Astrocyte (in vitro differentiated cells and primary cell): ENCODE results near the gene SRI. TPM values are rescaled to one million over a fixed set of nuclear protein-coding genes. Genes with fewer than 3 reads are reported as not detected.

ENCODE experiments used
- DNase-seq: peaks from one replicate; pipeline ENCODE4 v3.0.0-alpha.2; 2010; ENCODE audit warnings: low read depth
- FAIRE-seq: peaks from 2 replicates; lab custom pipeline; 2011; peaks lifted over from hg19 to GRCh38; lab: Jason Lieb, UNC
- H2AFZ ChIP-seq: 2 replicates; pipeline ENCODE4 v1.6.0; 2012; ENCODE audit warnings: low read depth, low read length, inconsistent platforms
- H3K27ac ChIP-seq: 2 replicates; pipeline ENCODE4 v1.5.1; 2011; ENCODE audit warnings: low read depth, low read length, inconsistent platforms
- H3K27me3 ChIP-seq: 2 replicates; pipeline ENCODE4 v1.6.0; 2011; ENCODE audit warnings: low read length, inconsistent platforms; ENCODE audit not compliant: insufficient read depth
- H3K36me3 ChIP-seq: 2 replicates; pipeline ENCODE4 v1.5.1; 2011; ENCODE audit warnings: low read length, inconsistent platforms; ENCODE audit not compliant: insufficient read depth
- H3K4me1 ChIP-seq: 2 replicates; pipeline ENCODE4 v1.5.1; 2011; ENCODE audit warnings: low read length, inconsistent platforms; ENCODE audit not compliant: insufficient read depth
- H3K4me2 ChIP-seq: 2 replicates; pipeline ENCODE4 v1.6.0; 2012; ENCODE audit warnings: low read length, inconsistent platforms
- H3K4me3 ChIP-seq: 2 replicates; pipeline ENCODE4 v1.5.1; 2011; ENCODE audit warnings: low read depth, mild to moderate bottlenecking, low read length, inconsistent platforms; ENCODE audit not compliant: insufficient read depth
- H3K79me2 ChIP-seq: 2 replicates; pipeline ENCODE4 v1.6.0; 2012; ENCODE audit warnings: mild to moderate bottlenecking, low read length, inconsistent platforms; ENCODE audit not compliant: insufficient read depth
- H3K9ac ChIP-seq: 2 replicates; pipeline ENCODE4 v1.6.0; 2012; ENCODE audit warnings: mild to moderate bottlenecking, low read length, inconsistent platforms
- H3K9me3 ChIP-seq: 2 replicates; pipeline ENCODE4 v1.5.1; 2012; ENCODE audit warnings: low read depth, mild to moderate bottlenecking, low read length, inconsistent platforms; ENCODE audit not compliant: insufficient read depth
- H4K20me1 ChIP-seq: 2 replicates; pipeline ENCODE4 v1.6.0; 2012; ENCODE audit warnings: low read length, inconsistent platforms; ENCODE audit not compliant: insufficient read depth
- H3K27ac Mint-ChIP-seq: one replicate; pipeline ENCODE4 v1.8.0; 2021; ENCODE audit warnings: mild to moderate bottlenecking, mixed read lengths; ENCODE audit not compliant: unreplicated experiment
- H3K27me3 Mint-ChIP-seq: one replicate; pipeline ENCODE4 v1.8.0; 2021; ENCODE audit warnings: low read depth, mixed read lengths; ENCODE audit not compliant: unreplicated experiment
- H3K36me3 Mint-ChIP-seq: one replicate; pipeline ENCODE4 v1.8.0; 2021; ENCODE audit warnings: low read depth, mixed read lengths; ENCODE audit not compliant: unreplicated experiment
- H3K4me1 Mint-ChIP-seq: one replicate; pipeline ENCODE4 v1.8.0; 2021; ENCODE audit warnings: low read depth, mixed read lengths; ENCODE audit not compliant: unreplicated experiment
- H3K4me3 Mint-ChIP-seq: one replicate; pipeline ENCODE4 v1.8.0; 2021; ENCODE audit warnings: mild to moderate bottlenecking, moderate library complexity, mixed read lengths; ENCODE audit not compliant: unreplicated experiment
- H3K9me3 Mint-ChIP-seq: one replicate; pipeline ENCODE4 v1.8.0; 2021; ENCODE audit warnings: mild to moderate bottlenecking, mixed read lengths; ENCODE audit not compliant: unreplicated experiment
- EZH2 ChIP-seq: IDR thresholded peaks from 2 replicates; pipeline ENCODE4 v1.6.1; 2012; ENCODE audit warnings: mild to moderate bottlenecking, low read length, inconsistent platforms; ENCODE audit not compliant: insufficient read depth
- total RNA-seq: library from RNA; stranded (reverse); gene quantifications from 2 replicates; pipeline ENCODE4 v1.2.1, GENCODE V29; 2021
- TF ChIP-seq, protein P1 (sequence below): IDR thresholded peaks from 2 replicates; pipeline ENCODE4 v1.5.1; 2011; ENCODE audit warnings: low read depth, mild to moderate bottlenecking, inconsistent platforms, low read length, moderate library complexity; ENCODE audit not compliant: insufficient read depth

The SRI gene
- total RNA-seq, 1 donor from 2014 or later: 139 TPM

DNA sequence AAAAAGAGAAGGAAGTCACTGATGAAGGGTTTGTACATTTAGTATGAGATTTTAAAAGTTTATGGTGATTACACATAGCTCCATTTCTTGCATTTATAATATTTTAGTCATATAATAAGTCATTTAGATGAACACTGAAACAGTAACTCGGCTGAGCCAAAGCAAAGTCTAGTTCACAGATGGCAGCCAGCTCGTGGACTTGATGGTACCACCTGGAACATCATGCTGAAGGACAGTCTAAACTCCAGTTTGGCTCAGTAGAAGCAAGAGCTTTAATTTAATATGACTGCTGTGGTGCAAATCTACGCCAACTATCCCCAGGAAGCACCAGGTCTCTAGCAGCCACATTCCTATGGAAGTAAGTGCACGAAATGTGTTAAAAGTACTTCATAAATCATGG, 16.4 kb downstream of the SRI start:
- peaks cover 6% of the 10 kb centered on the region for H4K20me1 ChIP-seq
- H3K9ac ChIP-seq: no peak overlapping the region
- Mint-ChIP-seq H3K4me3 (no peak overlapping the region), H3K36me3 (peaks cover 10% of the 10 kb centered on the region), H3K27ac (no peak overlapping the region), H3K27me3 (no peaks in the 10 kb centered on the region), H3K4me1 (no peaks in the 10 kb centered on the region), H3K9me3 (no peaks in the 10 kb centered on the region)
- no peaks in the 10 kb centered on the region for H3K79me2 ChIP-seq
- H2AFZ ChIP-seq: no peak overlapping the region
- H3K4me2 ChIP-seq: no peak overlapping the region
- FAIRE-seq (no peak), DNase-seq (no peak)
- TF ChIP-seq, protein P1, sequence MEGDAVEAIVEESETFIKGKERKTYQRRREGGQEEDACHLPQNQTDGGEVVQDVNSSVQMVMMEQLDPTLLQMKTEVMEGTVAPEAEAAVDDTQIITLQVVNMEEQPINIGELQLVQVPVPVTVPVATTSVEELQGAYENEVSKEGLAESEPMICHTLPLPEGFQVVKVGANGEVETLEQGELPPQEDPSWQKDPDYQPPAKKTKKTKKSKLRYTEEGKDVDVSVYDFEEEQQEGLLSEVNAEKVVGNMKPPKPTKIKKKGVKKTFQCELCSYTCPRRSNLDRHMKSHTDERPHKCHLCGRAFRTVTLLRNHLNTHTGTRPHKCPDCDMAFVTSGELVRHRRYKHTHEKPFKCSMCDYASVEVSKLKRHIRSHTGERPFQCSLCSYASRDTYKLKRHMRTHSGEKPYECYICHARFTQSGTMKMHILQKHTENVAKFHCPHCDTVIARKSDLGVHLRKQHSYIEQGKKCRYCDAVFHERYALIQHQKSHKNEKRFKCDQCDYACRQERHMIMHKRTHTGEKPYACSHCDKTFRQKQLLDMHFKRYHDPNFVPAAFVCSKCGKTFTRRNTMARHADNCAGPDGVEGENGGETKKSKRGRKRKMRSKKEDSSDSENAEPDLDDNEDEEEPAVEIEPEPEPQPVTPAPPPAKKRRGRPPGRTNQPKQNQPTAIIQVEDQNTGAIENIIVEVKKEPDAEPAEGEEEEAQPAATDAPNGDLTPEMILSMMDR: no peak
- peaks cover 44% of the 10 kb centered on the region for H3K36me3 ChIP-seq
- H3K9me3 ChIP-seq: no peaks in the 10 kb centered on the region
- no peaks in the 10 kb centered on the region for H3K27me3 ChIP-seq
- H3K27ac ChIP-seq: no peak overlapping the region
- H3K4me1 ChIP-seq: no peaks in the 10 kb centered on the region
- no peak overlapping the region for H3K4me3 ChIP-seq

DNA sequence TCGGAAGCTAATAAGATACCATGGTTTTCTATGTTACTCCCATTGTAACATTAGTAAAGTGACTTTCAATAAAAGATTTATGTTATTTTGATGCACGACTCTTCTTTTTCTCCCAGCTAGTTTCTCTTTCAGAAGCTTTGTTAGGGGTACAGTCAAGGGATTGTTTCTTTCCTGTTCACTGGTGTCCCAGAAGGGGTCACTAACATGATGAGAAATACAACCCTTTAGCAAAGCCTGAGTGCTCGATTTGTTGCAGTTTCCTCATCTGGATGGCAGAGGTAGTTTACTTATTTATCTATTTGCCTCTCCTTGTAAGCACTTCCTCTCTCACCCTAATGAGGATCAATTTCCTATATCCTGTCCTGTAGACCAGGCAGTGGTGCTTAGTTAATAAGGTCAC, 17.0 kb downstream of the SRI start:
- Histone ChIP-seq H4K20me1 (peaks cover 4% of the 10 kb centered on the region), H3K9me3 (no peaks in the 10 kb centered on the region), H2AFZ (no peak overlapping the region), H3K27ac (no peak overlapping the region), H3K9ac (no peak overlapping the region), H3K4me1 (no peaks in the 10 kb centered on the region), H3K79me2 (no peaks in the 10 kb centered on the region), H3K27me3 (no peaks in the 10 kb centered on the region), H3K36me3 (peaks cover 38% of the 10 kb centered on the region), H3K4me2 (no peak overlapping the region), H3K4me3 (no peak overlapping the region)
- no peaks in the 10 kb centered on the region for H3K9me3 Mint-ChIP-seq
- peaks cover 10% of the 10 kb centered on the region for H3K36me3 Mint-ChIP-seq
- no peak overlapping the region for H3K4me3 Mint-ChIP-seq
- TF ChIP-seq, protein P1: no peak
- no peak for TF ChIP-seq EZH2
- no peaks in the 10 kb centered on the region for H3K27me3 Mint-ChIP-seq
- no peak overlapping the region for H3K27ac Mint-ChIP-seq
- FAIRE-seq: no peak
- DNase-seq: no peak
- no peaks in the 10 kb centered on the region for H3K4me1 Mint-ChIP-seq

DNA sequence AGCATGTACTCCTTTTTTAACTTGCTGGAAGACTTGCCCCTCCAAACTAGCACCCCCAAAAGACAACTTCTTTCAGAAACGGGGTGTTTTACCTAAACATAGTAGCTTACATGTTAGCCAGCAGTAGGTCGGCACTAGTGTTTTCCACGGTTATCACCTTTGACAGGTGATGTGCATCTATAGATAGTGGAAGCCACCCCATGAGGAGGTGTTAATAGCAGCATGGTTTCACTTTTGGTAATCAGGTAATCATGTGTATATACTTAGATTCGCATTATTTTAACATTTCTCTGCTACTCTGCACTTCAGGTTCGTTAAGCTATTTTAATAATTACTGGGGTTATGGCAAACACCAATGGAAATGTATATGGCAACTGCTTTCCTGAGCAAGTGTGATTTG, 17.6 kb downstream of the SRI start:
- FAIRE-seq: no peak
- Mint-ChIP-seq H3K36me3 (peaks cover 7% of the 10 kb centered on the region), H3K4me3 (no peak overlapping the region), H3K9me3 (peaks cover under 1% of the 10 kb centered on the region), H3K4me1 (no peaks in the 10 kb centered on the region), H3K27ac (no peak overlapping the region), H3K27me3 (no peaks in the 10 kb centered on the region)
- Histone ChIP-seq H4K20me1 (peaks cover 3% of the 10 kb centered on the region), H3K27ac (no peak overlapping the region), H3K27me3 (no peaks in the 10 kb centered on the region), H3K4me2 (no peak overlapping the region), H3K9ac (no peak overlapping the region), H3K4me3 (no peak overlapping the region), H3K9me3 (no peaks in the 10 kb centered on the region), H2AFZ (no peak overlapping the region), H3K79me2 (no peaks in the 10 kb centered on the region), H3K4me1 (no peaks in the 10 kb centered on the region), H3K36me3 (peaks cover 33% of the 10 kb centered on the region)
- TF ChIP-seq, protein P1: no peak
- no peak for TF ChIP-seq EZH2
- DNase-seq: no peak
